HUES64 (cell line): Measurements from ENCODE around the gene MAP4K2.

ENCODE experiments used
- H3K27ac ChIP-seq: 2 replicates; pipeline ENCODE4 v1.7.0; 2013; ENCODE audit warnings: low read depth, low read length, inconsistent platforms
- H3K27me3 ChIP-seq: 2 replicates; pipeline ENCODE4 v1.6.1; 2013; ENCODE audit warnings: mild to moderate bottlenecking, low read length; ENCODE audit not compliant: insufficient read depth
- H3K36me3 ChIP-seq: 2 replicates; pipeline ENCODE4 v1.6.1; 2013; ENCODE audit warnings: mild to moderate bottlenecking, low read length; ENCODE audit not compliant: insufficient read depth
- H3K4me1 ChIP-seq: 2 replicates; pipeline ENCODE4 v1.6.1; 2013; ENCODE audit warnings: mild to moderate bottlenecking, low read length, moderate library complexity; ENCODE audit not compliant: insufficient read depth
- H3K4me3 ChIP-seq: 2 replicates; pipeline ENCODE4 v1.5.1; 2013; ENCODE audit warnings: mild to moderate bottlenecking, low read length, moderate library complexity
- H3K9ac ChIP-seq: 2 replicates; pipeline ENCODE4 v1.6.1; 2013; ENCODE audit warnings: mild to moderate bottlenecking, low read depth, low read length
- H3K9me3 ChIP-seq: 2 replicates; pipeline ENCODE4 v1.6.1; 2013; ENCODE audit warnings: low read depth, low read length; ENCODE audit not compliant: insufficient read depth
- WGBS: fragments of 150-250, 120-280 bp; methylation state at CpG from one replicate; pipeline ENCODE4 v1.1.7; 2013; ENCODE audit warnings: missing lambda C conversion rate; 5-methylcytosine and 5-hydroxymethylcytosine counted together

Gene MAP4K2

DNA sequence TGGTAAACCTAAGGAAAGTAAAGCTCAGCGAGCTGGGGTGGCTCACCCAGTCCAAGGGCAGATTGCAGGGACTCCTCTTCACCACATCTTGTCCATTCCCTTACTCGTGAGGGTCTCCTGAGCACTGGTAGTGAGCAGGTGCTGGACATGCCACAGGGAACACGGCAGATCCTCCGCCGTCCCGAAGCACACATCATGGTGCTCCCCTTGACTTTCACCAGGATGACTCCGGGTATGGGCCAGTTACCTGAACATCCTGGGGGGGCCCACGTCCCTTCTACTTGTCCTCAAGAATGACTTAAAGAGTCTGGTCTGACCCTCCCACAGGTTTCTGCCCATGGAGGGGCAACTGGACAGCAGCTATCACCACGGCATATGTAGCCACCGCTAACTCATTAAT, 16.7 kb downstream of the MAP4K2 start:
- Histone ChIP-seq H3K4me3 (no peak overlapping the region), H3K9me3 (no peaks in the 10 kb centered on the region), H3K27ac (no peak overlapping the region), H3K36me3 (peaks cover 6% of the 10 kb centered on the region; the same call in 1 of the 2 replicates), H3K4me1 (no peaks in the 10 kb centered on the region), H3K9ac (no peak overlapping the region), H3K27me3 (no peaks in the 10 kb centered on the region)
- WGBS: 92% methylated on average over 10 of the region's 10 CpGs

DNA sequence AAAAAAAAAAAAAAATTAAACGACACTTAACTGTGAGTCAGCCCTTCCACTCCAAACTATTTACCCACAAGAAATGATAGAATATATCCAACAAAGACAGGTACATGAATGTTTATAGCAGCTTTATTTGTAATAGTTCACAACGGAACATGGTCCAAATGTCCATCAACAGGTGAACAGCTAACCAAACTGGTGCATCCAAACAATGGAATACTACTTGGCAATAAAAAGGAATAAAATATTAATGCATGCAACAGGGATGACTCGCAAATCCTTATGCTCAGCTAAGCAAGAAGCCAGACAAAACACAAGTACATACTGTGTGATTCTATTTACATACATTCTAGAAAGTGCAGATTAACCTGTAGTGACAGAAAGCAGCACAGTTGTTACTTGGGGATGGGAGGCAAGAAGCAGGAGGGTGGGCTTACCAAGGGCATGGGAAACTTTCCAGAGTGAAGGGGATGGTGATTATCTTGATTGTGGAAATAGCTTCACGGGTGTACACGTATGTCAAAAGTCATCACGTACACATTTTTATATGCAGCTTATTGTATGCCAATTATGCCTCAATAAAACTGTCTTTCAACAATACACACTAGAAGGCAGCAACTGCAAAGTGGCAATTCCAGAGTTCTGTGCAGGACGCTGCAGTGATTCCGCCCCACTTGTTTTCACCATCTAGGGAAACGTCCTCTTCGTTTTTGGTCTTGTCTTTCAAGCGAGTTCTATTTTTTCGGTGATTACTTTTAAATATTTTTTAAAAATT, 18.0 kb downstream of the MAP4K2 start:
- Histone ChIP-seq H3K9me3 (no peaks in the 10 kb centered on the region), H3K36me3 (peaks cover 6% of the 10 kb centered on the region; the same call in 1 of the 2 replicates), H3K4me3 (no peak overlapping the region), H3K27ac (no peak overlapping the region), H3K27me3 (no peaks in the 10 kb centered on the region), H3K4me1 (no peaks in the 10 kb centered on the region), H3K9ac (no peak overlapping the region)
- WGBS: 94% methylated on average over 10 of the region's 12 CpGs

DNA sequence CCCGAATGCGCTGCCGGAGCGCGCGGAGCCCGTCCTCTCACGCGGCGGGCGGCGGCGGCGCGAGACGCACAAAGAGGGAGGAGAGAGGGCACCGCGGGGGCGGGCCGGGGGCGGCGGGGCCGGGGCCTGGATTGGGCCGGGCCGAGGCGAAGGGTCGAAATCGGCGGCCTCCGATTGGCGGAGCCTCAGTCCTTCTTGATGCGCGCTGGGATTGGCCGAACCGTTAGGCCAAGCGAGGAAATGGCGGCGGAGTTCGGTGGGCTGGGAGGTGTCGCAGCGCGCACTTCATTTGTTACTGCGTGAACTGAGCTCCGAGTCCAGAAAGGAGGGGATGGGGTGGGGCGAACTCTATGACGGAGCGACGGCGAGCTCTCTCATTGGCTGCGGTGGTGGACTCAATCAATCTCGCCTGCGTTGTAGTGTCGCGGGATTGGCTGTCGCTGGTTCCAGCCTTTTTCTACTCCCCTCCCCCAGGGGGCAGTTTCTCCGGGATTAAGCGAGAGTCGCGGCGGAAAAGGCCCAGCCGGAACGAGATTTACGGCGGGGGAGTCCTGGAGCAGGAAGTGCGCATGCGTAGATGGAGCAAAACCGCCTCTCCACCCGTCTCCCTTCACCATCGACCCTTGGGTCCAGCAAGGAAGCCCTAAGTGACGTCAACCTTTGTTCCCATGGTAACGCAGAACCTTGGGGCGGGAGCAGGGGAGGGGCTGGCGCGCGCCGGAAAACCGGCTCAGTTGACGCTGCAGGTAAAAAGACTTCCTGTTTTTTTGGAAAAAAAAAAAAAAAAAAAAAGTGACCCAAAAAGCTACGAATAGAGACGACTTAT, 24.3 kb downstream of the MAP4K2 start, which contains the start of gene SF1:
SF1 (minus strand) TSS at position 70 of the 826 bp plus-strand sequence. CDS start 150 bp downstream, outside the sequence.
- Histone ChIP-seq H3K36me3 (peaks cover 38% of the 10 kb centered on the region), H3K27me3 (no peaks in the 10 kb centered on the region), H3K9me3 (no peaks in the 10 kb centered on the region), H3K4me3 (peak within 1 kb of the TSS; percentile 99), H3K9ac (peak within 1 kb of the TSS; percentile 98), H3K4me1 (peaks cover 17% of the 10 kb centered on the region; the same call in 1 of the 2 replicates), H3K27ac (peak within 1 kb of the TSS; percentile 100)
- WGBS: under 1% methylated on average over 78 of the region's 80 CpGs

DNA sequence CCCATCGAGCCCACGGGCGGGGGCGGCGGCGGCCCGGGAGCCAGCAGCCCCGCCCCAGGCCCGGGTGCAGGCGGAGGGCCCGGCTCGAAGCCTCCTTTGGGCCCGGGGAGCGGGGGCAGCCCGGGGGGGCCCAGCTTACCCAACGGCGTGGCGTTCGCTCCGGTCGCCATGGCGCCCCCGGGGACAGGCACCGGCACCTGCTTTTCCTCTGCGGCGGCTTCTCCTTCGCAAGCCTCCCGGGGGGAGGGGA, 24.9 kb downstream of the MAP4K2 start:
- WGBS: under 1% methylated on average over 28 of the region's 28 CpGs
- H3K27me3 ChIP-seq: no peaks in the 10 kb centered on the region
- H3K36me3 ChIP-seq: peaks cover 44% of the 10 kb centered on the region
- peaks cover 17% of the 10 kb centered on the region; the same call in 1 of the 2 replicates for H3K4me1 ChIP-seq
- no peaks in the 10 kb centered on the region for H3K9me3 ChIP-seq
- peak overlapping the region; percentile 99 for H3K4me3 ChIP-seq
- peak overlapping the region; percentile 100; the same call in 1 of the 2 replicates for H3K27ac ChIP-seq
- H3K9ac ChIP-seq: peak overlapping the region; percentile 98

DNA sequence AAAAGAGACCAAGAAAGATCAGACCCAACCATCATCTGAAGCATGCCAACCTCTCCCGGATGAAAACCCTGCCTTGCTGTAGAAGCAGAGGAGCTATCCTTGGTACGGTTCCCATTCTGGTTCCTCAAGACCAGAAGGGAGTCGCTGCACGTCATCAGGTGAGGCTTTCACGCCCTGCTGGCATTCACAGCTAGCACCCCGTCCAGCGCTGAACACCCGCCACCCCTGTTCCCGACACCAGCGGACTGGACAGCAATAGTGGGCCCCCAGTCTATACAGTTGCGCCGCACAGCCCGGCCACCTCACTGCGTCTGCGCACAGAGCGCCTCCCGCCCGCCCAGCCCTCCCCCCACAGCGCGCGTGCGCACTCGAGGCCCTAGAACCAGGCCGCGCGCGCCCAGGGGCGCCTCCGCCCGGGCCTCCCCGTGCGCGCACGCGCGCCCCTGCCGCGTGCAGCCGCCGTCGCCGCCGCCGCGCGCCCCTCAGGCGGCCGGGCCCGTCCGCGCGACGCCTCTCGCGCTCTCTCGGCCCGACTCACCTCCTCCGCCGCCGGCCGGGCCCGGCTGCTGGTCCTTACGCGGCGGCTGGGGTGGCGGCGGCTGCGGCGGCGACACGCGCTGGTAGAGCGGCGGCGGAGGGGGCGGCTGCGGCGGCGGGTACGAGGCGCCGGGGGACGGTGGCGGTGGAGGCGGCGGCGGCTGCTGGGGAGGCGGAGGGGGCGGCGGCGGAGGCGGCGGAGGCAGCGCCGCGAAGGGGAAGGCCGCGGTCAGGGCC, 25.4 kb downstream of the MAP4K2 start:
- WGBS: 1% methylated on average over 98 of the region's 98 CpGs
- Histone ChIP-seq H3K9me3 (no peaks in the 10 kb centered on the region), H3K9ac (peak overlapping the region; percentile 98), H3K36me3 (peaks cover 49% of the 10 kb centered on the region), H3K27me3 (no peaks in the 10 kb centered on the region), H3K4me1 (peaks cover 17% of the 10 kb centered on the region; the same call in 1 of the 2 replicates), H3K27ac (peak overlapping the region; percentile 100; the same call in 1 of the 2 replicates), H3K4me3 (peak overlapping the region; percentile 99)

DNA sequence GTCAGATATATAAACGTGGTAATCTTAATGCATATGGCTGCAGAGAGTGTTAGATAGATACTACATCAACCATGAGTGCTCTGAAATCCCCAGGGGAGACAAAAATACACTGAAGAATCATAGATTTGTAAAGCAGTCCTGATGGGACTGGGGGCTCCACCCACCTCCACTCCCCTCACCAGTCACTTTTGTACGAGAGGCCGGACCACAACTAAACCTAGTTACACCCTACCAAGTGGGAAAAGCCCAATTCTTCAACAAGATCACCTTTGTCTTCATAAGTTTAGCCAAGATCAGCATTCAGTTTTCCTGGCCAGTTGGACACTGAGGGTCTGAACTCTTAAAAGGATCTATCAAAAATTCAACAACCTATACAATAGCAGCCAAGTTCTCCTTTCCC, 26.1 kb downstream of the MAP4K2 start:
- H3K9me3 ChIP-seq: no peaks in the 10 kb centered on the region
- H3K4me1 ChIP-seq: peaks cover 17% of the 10 kb centered on the region; the same call in 1 of the 2 replicates
- no peaks in the 10 kb centered on the region for H3K27me3 ChIP-seq
- H3K4me3 ChIP-seq: peak overlapping the region; percentile 99
- peak overlapping the region; percentile 82 for H3K9ac ChIP-seq
- no peak overlapping the region for H3K27ac ChIP-seq
- peaks cover 56% of the 10 kb centered on the region for H3K36me3 ChIP-seq
- WGBS: 65% methylated on average over 2 of the region's 3 CpGs

DNA sequence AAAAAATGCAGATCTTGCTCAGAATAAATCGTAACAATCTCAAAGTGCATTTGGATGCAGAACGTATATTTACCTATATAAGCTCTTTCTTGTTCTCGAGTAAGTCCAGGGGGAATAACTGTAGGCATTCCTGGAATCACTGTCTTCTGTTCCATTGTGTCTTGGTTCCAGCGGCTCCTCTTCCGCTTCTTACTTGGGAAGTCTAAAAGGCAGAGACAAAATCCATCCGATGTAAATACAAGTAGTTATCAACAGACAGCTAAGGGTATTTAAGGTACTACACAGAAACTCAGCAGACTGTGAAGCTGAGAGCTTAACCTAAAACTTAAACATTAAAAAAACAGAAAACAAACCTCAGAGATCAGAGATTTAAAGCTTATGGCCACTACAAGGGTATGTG, 26.6 kb downstream of the MAP4K2 start:
- no peak overlapping the region; the same call in 1 of the 2 replicates for H3K27ac ChIP-seq
- peak overlapping the region; percentile 82; the same call in 1 of the 2 replicates for H3K9ac ChIP-seq

DNA sequence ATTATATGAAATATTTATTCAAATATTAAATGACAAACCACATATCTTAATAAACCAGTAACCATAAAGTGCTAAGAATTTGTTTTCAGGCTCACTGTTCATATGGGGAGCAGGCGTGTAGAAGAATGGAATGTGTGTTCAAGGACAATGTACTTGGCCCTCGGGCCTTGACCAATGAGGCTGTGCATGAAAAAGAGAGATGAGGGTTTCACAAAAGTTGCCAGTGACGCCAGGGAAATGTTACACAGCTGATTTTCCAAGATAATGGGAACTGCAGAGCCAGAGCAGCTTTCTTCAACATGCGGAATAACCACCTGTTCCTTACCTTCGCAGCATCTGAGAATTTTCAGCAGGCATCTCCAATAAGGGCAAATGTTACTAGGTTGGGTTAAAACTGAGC, 28.9 kb downstream of the MAP4K2 start:
- H3K9me3 ChIP-seq: no peaks in the 10 kb centered on the region
- H3K27ac ChIP-seq: no peak overlapping the region
- H3K4me3 ChIP-seq: no peak overlapping the region
- peaks cover 14% of the 10 kb centered on the region; the same call in 1 of the 2 replicates for H3K4me1 ChIP-seq
- no peak overlapping the region for H3K9ac ChIP-seq
- 93% methylated on average over 5 of the region's 5 CpGs for WGBS
- no peaks in the 10 kb centered on the region for H3K27me3 ChIP-seq
- H3K36me3 ChIP-seq: peaks cover 84% of the 10 kb centered on the region

More for the DNA sequence above, 26.6 kb downstream of the MAP4K2 start:
- no peaks in the 10 kb centered on the region for H3K9me3 ChIP-seq
- H3K27me3 ChIP-seq: no peaks in the 10 kb centered on the region
- H3K4me1 ChIP-seq: peaks cover 17% of the 10 kb centered on the region; the same call in 1 of the 2 replicates
- peak overlapping the region; percentile 99 for H3K4me3 ChIP-seq
- peaks cover 61% of the 10 kb centered on the region for H3K36me3 ChIP-seq
- 95% methylated on average over 6 of the region's 6 CpGs for WGBS

DNA sequence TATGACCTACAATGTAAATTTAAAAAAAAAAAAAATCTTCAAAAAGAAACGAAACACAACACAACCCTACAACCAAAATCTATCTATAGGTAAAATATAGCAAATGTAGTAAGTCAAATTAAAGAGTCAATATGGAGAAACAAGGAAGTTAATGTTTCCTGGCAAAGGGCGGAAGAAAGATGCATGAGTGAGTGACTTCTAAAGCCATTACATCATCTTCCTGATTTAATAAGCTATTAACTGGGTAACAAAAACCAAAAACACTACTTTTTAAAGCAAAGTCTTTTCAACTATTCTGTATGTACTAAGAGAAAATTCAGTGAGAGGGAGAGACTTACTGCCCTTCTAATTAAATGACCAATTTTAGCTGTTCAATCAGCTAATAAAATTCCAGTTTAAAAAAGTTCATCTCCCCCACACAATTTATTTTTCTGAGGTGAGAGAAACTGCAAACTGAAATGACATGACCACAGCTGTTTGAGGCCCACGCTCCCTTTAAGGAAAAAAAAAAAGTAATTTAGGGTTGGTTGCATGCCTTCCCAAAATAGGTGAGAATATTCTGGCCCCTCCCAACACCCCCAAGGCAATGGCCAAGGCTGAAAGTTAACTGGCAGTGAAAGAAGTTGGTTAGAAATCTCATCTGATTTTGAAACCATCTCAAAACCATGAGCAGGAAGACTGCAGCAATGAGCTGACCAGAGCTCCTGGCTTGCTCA, 30.6 kb downstream of the MAP4K2 start:
- 83% methylated on average over 2 of the region's 3 CpGs for WGBS
- Histone ChIP-seq H3K9ac (no peak overlapping the region), H3K9me3 (no peaks in the 10 kb centered on the region), H3K27me3 (no peaks in the 10 kb centered on the region), H3K4me1 (peaks cover 15% of the 10 kb centered on the region; the same call in 1 of the 2 replicates), H3K36me3 (peaks cover 100% of the 10 kb centered on the region), H3K27ac (no peak overlapping the region), H3K4me3 (no peak overlapping the region)

DNA sequence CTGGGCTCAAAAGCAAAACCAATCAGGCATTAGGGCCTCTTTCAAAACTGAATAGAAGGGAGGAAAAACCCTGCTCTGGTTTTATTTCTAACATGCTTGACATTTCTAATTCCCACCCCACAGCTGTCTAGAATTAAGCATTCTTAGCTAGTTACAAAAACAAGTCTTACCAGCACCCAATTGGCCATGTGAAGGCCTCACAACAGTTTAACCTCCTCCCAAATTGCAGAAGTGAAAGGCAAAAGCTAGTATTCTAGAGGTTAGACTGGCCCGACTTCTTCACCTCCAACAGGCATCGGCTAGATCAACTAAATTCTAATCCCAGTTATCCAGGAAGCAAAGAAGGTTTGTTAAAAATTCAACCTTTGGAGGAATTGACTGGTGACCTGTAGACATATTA, 31.2 kb downstream of the MAP4K2 start:
- WGBS: 100% methylated on average over 2 of the region's 2 CpGs
- Histone ChIP-seq H3K9ac (no peak overlapping the region), H3K4me3 (no peak overlapping the region), H3K27ac (no peak overlapping the region), H3K9me3 (no peaks in the 10 kb centered on the region), H3K27me3 (no peaks in the 10 kb centered on the region), H3K36me3 (peaks cover 100% of the 10 kb centered on the region), H3K4me1 (peaks cover 16% of the 10 kb centered on the region; the same call in 1 of the 2 replicates)
